CD4-positive, alpha-beta T cell treated with Interleukin-17A for 4 hours (primary cell): ENCODE data around the gene EDAR.

ENCODE experiments used
- DNase-seq: peaks from one replicate; pipeline ENCODE4 v3.0.0-alpha.2; 2020; ENCODE audit warnings: mixed read lengths

Gene EDAR

DNA sequence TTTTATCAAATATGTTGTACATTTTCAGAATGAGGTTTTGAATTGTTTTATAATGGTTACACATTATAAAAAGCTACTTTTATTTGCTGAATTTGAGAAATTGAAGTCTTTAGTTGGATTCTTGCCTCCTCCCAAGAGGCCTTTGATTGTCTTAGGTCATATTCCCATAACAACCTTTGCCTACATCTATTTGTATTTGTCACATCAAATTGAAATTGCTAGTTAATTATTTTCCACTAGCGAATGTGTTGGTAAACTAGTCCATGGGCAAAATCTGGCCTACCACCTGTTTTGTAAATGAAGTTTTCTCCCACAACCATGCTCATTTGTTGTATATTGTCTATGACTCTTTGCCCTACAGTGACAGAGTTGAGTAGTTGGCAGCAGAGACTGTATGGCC is 142.0 kb downstream of the EDAR start:
- no peak for DNase-seq

DNA sequence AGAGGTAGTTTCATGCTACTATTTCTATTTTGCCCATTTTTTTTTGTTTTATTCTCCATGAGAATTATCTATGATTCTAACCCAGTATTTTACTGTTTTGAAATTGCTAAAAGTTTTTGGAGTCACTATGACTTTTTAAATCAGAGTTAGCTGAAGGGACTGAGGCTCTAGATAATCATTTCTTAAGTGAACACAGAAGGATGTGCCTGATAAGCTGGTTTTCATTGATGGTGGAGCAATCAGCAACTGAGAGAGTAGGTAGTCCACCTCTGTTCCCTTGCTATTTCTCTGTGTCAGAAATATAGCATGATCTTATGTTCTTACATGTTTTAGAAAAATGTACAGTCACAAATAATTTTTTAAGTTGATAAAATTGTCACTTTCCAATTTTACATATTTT is 143.1 kb downstream of the EDAR start:
- DNase-seq: no peak
